ENCODE measurements around the gene SIRPA.

SIRPA gene

GRCh38 chr20:1868856-1869255 is 26.4 kb upstream of the SIRPA start:
- H3K4me3 ChIP-seq (ENCODE audit: low read depth, low read length), result no peak overlapping the region

GRCh38 chr20:1870323-1870722 is 24.9 kb upstream of the SIRPA start:
- H3K4me3 ChIP-seq (ENCODE audit: low read depth, low read length), result no peak overlapping the region

GRCh38 chr20:1870792-1871550 is 24.2 kb upstream of the SIRPA start:
- H3K4me3 ChIP-seq (ENCODE audit: low read depth, low read length), result no peak overlapping the region

GRCh38 chr20:1871807-1872458 is 23.3 kb upstream of the SIRPA start:
- no peak overlapping the region for H3K4me3 ChIP-seq (ENCODE audit: low read depth, low read length)

- no peak overlapping the region for H3K4me3 ChIP-seq (ENCODE audit: low read depth, low read length)
These were observed 22.6 kb upstream of the SIRPA start for GRCh38 chr20:1872459-1873097.

- no peak overlapping the region for H3K4me3 ChIP-seq (ENCODE audit: low read depth, low read length)
These were observed 20.6 kb upstream of the SIRPA start for GRCh38 chr20:1874450-1875182.

GRCh38 chr20:1875183-1875554 is 20.0 kb upstream of the SIRPA start:
- no peak overlapping the region for H3K4me3 ChIP-seq (ENCODE audit: low read depth, low read length)

- no peak overlapping the region for H3K4me3 ChIP-seq (ENCODE audit: low read depth, low read length)
These were observed 19.4 kb upstream of the SIRPA start for GRCh38 chr20:1875762-1876161.

GRCh38 chr20:1876217-1876921 is 18.8 kb upstream of the SIRPA start:
- no peak overlapping the region for H3K4me3 ChIP-seq (ENCODE audit: low read depth, low read length)

- H3K4me3 ChIP-seq (ENCODE audit: low read depth, low read length), result no peak overlapping the region
These were observed 18.1 kb upstream of the SIRPA start for GRCh38 chr20:1876975-1877608.

GRCh38 chr20:1877609-1878200 is 17.5 kb upstream of the SIRPA start:
- no peak overlapping the region for H3K4me3 ChIP-seq (ENCODE audit: low read depth, low read length)

GRCh38 chr20:1879369-1879768 is 15.8 kb upstream of the SIRPA start:
- no peak overlapping the region for H3K4me3 ChIP-seq (ENCODE audit: low read depth, low read length)

GRCh38 chr20:1879934-1880333 is 15.3 kb upstream of the SIRPA start:
- no peak overlapping the region for H3K4me3 ChIP-seq (ENCODE audit: low read depth, low read length)

GRCh38 chr20:1880529-1881239 is 14.5 kb upstream of the SIRPA start:
- H3K4me3 ChIP-seq (ENCODE audit: low read depth, low read length), result no peak overlapping the region

GRCh38 chr20:1881240-1881835 is 13.9 kb upstream of the SIRPA start:
- no peak overlapping the region for H3K4me3 ChIP-seq (ENCODE audit: low read depth, low read length)

GRCh38 chr20:1882026-1882425 is 13.2 kb upstream of the SIRPA start:
- no peak overlapping the region for H3K4me3 ChIP-seq (ENCODE audit: low read depth, low read length)

GRCh38 chr20:1883986-1884385 is 11.2 kb upstream of the SIRPA start:
- no peak overlapping the region for H3K4me3 ChIP-seq (ENCODE audit: low read depth, low read length)

- H3K4me3 ChIP-seq (ENCODE audit: low read depth, low read length), result no peak overlapping the region
These were observed 10.0 kb upstream of the SIRPA start for GRCh38 chr20:1885254-1885653.

Data from iPS-11a (cell line).